Endodermal cell (in vitro differentiated cells): ENCODE results near the gene IRGQ. TPM values are rescaled to one million over a fixed set of nuclear protein-coding genes. Genes with fewer than 3 reads are reported as not detected.

ENCODE experiments used
- DNase-seq: peaks from one replicate; pipeline ENCODE4 v3.0.0-alpha.2; 2017
- H3K27ac ChIP-seq: 2 replicates; pipeline ENCODE4 v1.5.1; 2013; ENCODE audit warnings: mild to moderate bottlenecking, low read depth, low read length, moderate library complexity
- H3K27me3 ChIP-seq: 2 replicates; pipeline ENCODE4 v1.6.1; 2013; ENCODE audit warnings: mild to moderate bottlenecking, low read length, moderate library complexity; ENCODE audit not compliant: insufficient read depth, control insufficient read depth, poor library complexity, severe bottlenecking
- H3K36me3 ChIP-seq: 2 replicates; pipeline ENCODE4 v1.7.0; 2013; ENCODE audit warnings: mild to moderate bottlenecking, low read length, moderate library complexity; ENCODE audit not compliant: control insufficient read depth, insufficient read depth
- H3K4me1 ChIP-seq: one replicate; pipeline ENCODE4 v1.7.0; 2013; ENCODE audit warnings: low read length; ENCODE audit not compliant: control insufficient read depth, insufficient read depth
- H3K4me3 ChIP-seq: 2 replicates; pipeline ENCODE4 v1.5.1; 2013; ENCODE audit warnings: mild to moderate bottlenecking, low read length, moderate library complexity
- H3K9ac ChIP-seq: 2 replicates; pipeline ENCODE4 v1.6.1; 2013; ENCODE audit warnings: mild to moderate bottlenecking, low read length, moderate library complexity; ENCODE audit not compliant: poor library complexity, severe bottlenecking; ENCODE audit errors: extremely low read depth
- H3K9me3 ChIP-seq: 2 replicates; pipeline ENCODE4 v1.6.1; 2013; ENCODE audit warnings: mild to moderate bottlenecking, low read length, moderate library complexity; ENCODE audit not compliant: control insufficient read depth
- H3K27ac Mint-ChIP-seq: 2 replicates; pipeline ENCODE4 v1.8.0; 2020; ENCODE audit warnings: mixed read lengths
- H3K27me3 Mint-ChIP-seq: 2 replicates; pipeline ENCODE4 v1.8.0; 2021; ENCODE audit warnings: mild to moderate bottlenecking, mixed read lengths; ENCODE audit not compliant: insufficient read depth
- H3K36me3 Mint-ChIP-seq: 2 replicates; pipeline ENCODE4 v1.8.0; 2020; ENCODE audit warnings: low read depth, mixed read lengths
- H3K4me1 Mint-ChIP-seq: 2 replicates; pipeline ENCODE4 v1.8.0; 2020; ENCODE audit warnings: mixed read lengths
- H3K4me3 Mint-ChIP-seq: 2 replicates; pipeline ENCODE4 v1.8.0; 2020; ENCODE audit warnings: mild to moderate bottlenecking, moderate library complexity, mixed read lengths
- H3K9me3 Mint-ChIP-seq: 2 replicates; pipeline ENCODE4 v1.8.0; 2020; ENCODE audit warnings: mild to moderate bottlenecking, mixed read lengths
- CTCF ChIP-seq: fragments of 200-600 bp; sonication (generic); conservative IDR thresholded peaks from 2 replicates; pipeline ENCODE4 v1.5.0; 2021; ENCODE audit warnings: antibody characterized with exemption, mild to moderate bottlenecking
- WGBS, 2 experiments: methylation state at CpG; one replicate each; pipeline versions ENCODE4 v1.1.5 to v1.1.7; 2013; ENCODE audit warnings: missing lambda C conversion rate in 2 of 2, mixed read lengths in 1 of 2; ENCODE audit not compliant: insufficient coverage in 1 of 2, insufficient read length in 1 of 2; 5-methylcytosine and 5-hydroxymethylcytosine counted together
- total RNA-seq, 2 donors: library from RNA; stranded (reverse); fragmentation: NEBNext Ultra II Directional in 1 of 2; extraction: Animal tissue kit (Norgen Biotek cat#: 25700) in 1 of 2; gene quantifications; 2 replicates in 1 of 2; 3 replicates in 1 of 2; pipeline ENCODE4 v1.2.1, GENCODE V29; 2021

IRGQ gene
- total RNA-seq, 2 donors from 2014 or later = 39.7 to 46.0 TPM

- Mint-ChIP-seq H3K36me3 (peaks cover 81% of the 10 kb centered on the region), H3K9me3 (no peaks in the 10 kb centered on the region), H3K27me3 (no peaks in the 10 kb centered on the region), H3K4me3 (no peak overlapping the region), H3K4me1 (no peaks in the 10 kb centered on the region), H3K27ac (no peak overlapping the region)
- no peak overlapping the region for H3K27ac ChIP-seq
- no peak overlapping the region for H3K9ac ChIP-seq
- WGBS, 2 experiments = 93 to 96% methylated on average over 2 to 3 of the region's 3 CpGs
- no peaks in the 10 kb centered on the region for H3K4me1 ChIP-seq
- no peak for TF ChIP-seq CTCF
- H3K27me3 ChIP-seq = no peaks in the 10 kb centered on the region
- no peak overlapping the region for H3K4me3 ChIP-seq
- H3K36me3 ChIP-seq = peaks cover 48% of the 10 kb centered on the region
- no peaks in the 10 kb centered on the region for H3K9me3 ChIP-seq
- no peak for DNase-seq
Observed at GRCh38 chr19:43546581-43546980, 49.4 kb downstream of the IRGQ start.

GRCh38 chr19:43545981-43546380, 50.0 kb downstream of the IRGQ start:
- no peak overlapping the region for H3K9ac ChIP-seq
- no peak for DNase-seq
- no peak for TF ChIP-seq CTCF

GRCh38 chr19:43545276-43545675, 50.7 kb downstream of the IRGQ start:
- no peak overlapping the region for H3K4me3 ChIP-seq
- H3K9me3 ChIP-seq = no peaks in the 10 kb centered on the region
- no peaks in the 10 kb centered on the region for H3K27me3 ChIP-seq
- H3K27ac Mint-ChIP-seq = peak overlapping the region; percentile 44
- H3K9me3 Mint-ChIP-seq = peaks cover 4% of the 10 kb centered on the region
- TF ChIP-seq CTCF = no peak
- no peaks in the 10 kb centered on the region for H3K4me1 ChIP-seq
- H3K36me3 Mint-ChIP-seq = peaks cover 82% of the 10 kb centered on the region
- DNase-seq = no peak
- H3K27me3 Mint-ChIP-seq = no peaks in the 10 kb centered on the region
- peaks cover 47% of the 10 kb centered on the region for H3K36me3 ChIP-seq
- WGBS, 2 experiments = 90 to 100% methylated on average over 4 to 5 of the region's 5 CpGs
- no peak overlapping the region for H3K4me3 Mint-ChIP-seq
- no peaks in the 10 kb centered on the region for H3K4me1 Mint-ChIP-seq
- H3K27ac ChIP-seq = no peak overlapping the region
- H3K9ac ChIP-seq = no peak overlapping the region

More at GRCh38 chr19:43545981-43546380, 50.0 kb downstream of the IRGQ start:
- H3K36me3 ChIP-seq = peaks cover 46% of the 10 kb centered on the region
- Mint-ChIP-seq H3K36me3 (peaks cover 81% of the 10 kb centered on the region), H3K4me3 (no peak overlapping the region), H3K27ac (no peak overlapping the region), H3K27me3 (no peaks in the 10 kb centered on the region), H3K9me3 (no peaks in the 10 kb centered on the region), H3K4me1 (no peaks in the 10 kb centered on the region)
- no peaks in the 10 kb centered on the region for H3K9me3 ChIP-seq
- WGBS, 2 experiments = 89 to 100% methylated on average over 1 to 2 of the region's 2 CpGs
- H3K4me1 ChIP-seq = no peaks in the 10 kb centered on the region
- H3K27me3 ChIP-seq = no peaks in the 10 kb centered on the region
- H3K4me3 ChIP-seq = no peak overlapping the region
- H3K27ac ChIP-seq = no peak overlapping the region
